SJSA1 (cell line): ENCODE data around the gene YTHDF1. TPM values are rescaled to one million over a fixed set of nuclear protein-coding genes. Genes with fewer than 3 reads are reported as not detected.
"Not testable (repeated sequence)": the region's sequence is repeated elsewhere in the genome, so short reads cannot be mapped to it uniquely, and the experiment has no call there.

ENCODE experiments used
- DNase-seq, 2 experiments: peaks; one replicate each; pipeline ENCODE4 v3.0.0-alpha.2; 2015 to 2020; ENCODE audit warnings: low spot score in 2 of 2, low read depth in 1 of 2
- H3K27ac ChIP-seq: fragments of 250-450 bp; sonication (Bioruptor Pico); 2 replicates; pipeline ENCODE4 v1.5.1; 2020; ENCODE audit warnings: mild to moderate bottlenecking, moderate library complexity
- H3K27me3 ChIP-seq: fragments of 250-450 bp; sonication (Bioruptor Pico); replicated peaks from 2 replicates; pipeline ENCODE4 v1.5.1; 2020; ENCODE audit warnings: mild to moderate bottlenecking, moderate library complexity
- H3K36me3 ChIP-seq: fragments of 250-450 bp; sonication (Bioruptor Pico); 2 replicates; pipeline ENCODE4 v1.5.1; 2020; ENCODE audit warnings: mild to moderate bottlenecking
- H3K4me1 ChIP-seq: fragments of 250-450 bp; sonication (Bioruptor Pico); replicated peaks from 2 replicates; pipeline ENCODE4 v1.6.1; 2021; ENCODE audit warnings: mild to moderate bottlenecking
- H3K4me3 ChIP-seq: fragments of 250-450 bp; sonication (Bioruptor Pico); 2 replicates; pipeline ENCODE4 v1.5.1; 2020; ENCODE audit warnings: mild to moderate bottlenecking
- H3K9me3 ChIP-seq: fragments of 250-450 bp; sonication (Bioruptor Pico); replicated peaks from 2 replicates; pipeline ENCODE4 v1.5.1; 2020; ENCODE audit warnings: mild to moderate bottlenecking
- total RNA-seq: library from RNA; depleted of rRNA; stranded (reverse); fragments of >200 nt; shearing (Covaris generic); gene quantifications from 2 replicates; pipeline ENCODE4 v1.2.3, GENCODE V29; 2014

Gene YTHDF1
- total RNA-seq, 1 experiment from 2014 or later = 30.2 TPM

GRCh38 chr20:63254606-63255384 is 38.9 kb upstream of the YTHDF1 start:
- Histone ChIP-seq H3K9me3 (no peaks in the 10 kb centered on the region), H3K4me3 (no peak overlapping the region), H3K27me3 (peaks cover 65% of the 10 kb centered on the region), H3K4me1 (0 out of 2 replicates have a peak, but pooled peaks cover 3% of the 10 kb centered on the region), H3K27ac (no peak overlapping the region), H3K36me3 (no peaks in the 10 kb centered on the region)
- DNase-seq = no peak

DNA sequence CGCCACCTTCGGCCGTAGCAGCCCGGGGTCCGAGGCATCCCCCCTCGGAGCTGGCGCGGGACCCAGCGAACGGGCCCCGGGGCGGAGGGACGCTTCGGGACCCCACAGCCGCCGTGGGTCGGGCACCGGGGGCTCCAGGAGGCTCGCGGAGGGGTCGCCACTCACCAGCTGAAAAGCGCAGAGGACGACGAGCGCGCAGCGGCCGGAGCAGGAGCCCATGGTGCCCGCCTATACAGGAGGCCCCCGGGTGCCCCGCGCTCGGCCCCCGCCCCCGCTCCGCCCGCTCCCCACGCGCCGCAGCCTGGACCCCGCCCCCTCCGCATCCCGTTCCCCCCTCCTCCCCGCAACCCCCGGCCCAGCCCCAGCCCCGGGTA is 38.3 kb upstream of the YTHDF1 start, which contains the start of gene NKAIN4:
Gene NKAIN4 (minus strand): TSS at position 232 of the 374 bp plus-strand sequence. CDS start 13 bp downstream, at position 219.
- H3K4me1 ChIP-seq = 0 out of 2 replicates have a peak, but pooled peaks cover 3% of the 10 kb centered on the region
- DNase-seq = no peak
- H3K9me3 ChIP-seq = no peaks in the 10 kb centered on the region
- no peak within 1 kb of the TSS for H3K27ac ChIP-seq
- peaks cover 60% of the 10 kb centered on the region for H3K27me3 ChIP-seq
- H3K4me3 ChIP-seq = no peak within 1 kb of the TSS
- no peaks in the 10 kb centered on the region for H3K36me3 ChIP-seq

- H3K9me3 ChIP-seq = no peaks in the 10 kb centered on the region
- H3K27me3 ChIP-seq = peaks cover 54% of the 10 kb centered on the region
- no peak overlapping the region for H3K27ac ChIP-seq
- 0 out of 2 replicates have a peak, but pooled peaks cover 3% of the 10 kb centered on the region for H3K4me1 ChIP-seq
- H3K36me3 ChIP-seq = no peaks in the 10 kb centered on the region
- DNase-seq = no peak
- no peak overlapping the region for H3K4me3 ChIP-seq
Measured at GRCh38 chr20:63253438-63254231, 37.7 kb upstream of the YTHDF1 start.

GRCh38 chr20:63253065-63253437 is 37.1 kb upstream of the YTHDF1 start:
- Histone ChIP-seq H3K27me3 (peaks cover 49% of the 10 kb centered on the region), H3K36me3 (no peaks in the 10 kb centered on the region), H3K4me1 (0 out of 2 replicates have a peak, but pooled peaks cover 3% of the 10 kb centered on the region), H3K27ac (no peak overlapping the region), H3K4me3 (no peak overlapping the region), H3K9me3 (no peaks in the 10 kb centered on the region)
- DNase-seq = no peak

DNA sequence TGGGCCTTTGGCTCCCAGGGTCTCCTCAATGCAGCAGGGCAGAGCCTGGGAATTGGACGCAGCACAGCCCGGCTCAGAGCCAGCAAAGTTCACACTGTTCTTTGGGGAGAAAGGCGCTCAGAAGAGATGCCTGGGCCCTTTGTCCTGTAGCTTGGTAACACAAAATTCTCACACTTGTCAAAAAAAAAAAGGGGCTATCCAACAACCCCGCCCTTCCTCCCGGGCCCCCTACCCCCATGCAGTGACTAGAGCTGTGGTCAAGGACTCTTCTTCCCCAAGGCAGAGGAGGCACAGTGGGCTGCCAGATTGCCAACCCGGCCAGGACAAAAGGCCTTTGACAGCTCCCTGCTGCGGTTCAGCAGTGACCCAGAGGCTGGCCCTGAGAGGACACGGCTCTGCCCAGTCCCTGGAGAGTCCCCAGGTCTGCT is 36.4 kb upstream of the YTHDF1 start:
- Histone ChIP-seq H3K4me1 (0 out of 2 replicates have a peak, but pooled peaks cover 3% of the 10 kb centered on the region), H3K36me3 (no peaks in the 10 kb centered on the region), H3K9me3 (no peaks in the 10 kb centered on the region), H3K27ac (no peak overlapping the region), H3K27me3 (peaks cover 46% of the 10 kb centered on the region), H3K4me3 (no peak overlapping the region)
- DNase-seq = no peak

GRCh38 chr20:63251350-63251749 is 35.4 kb upstream of the YTHDF1 start:
- not testable (repeated sequence) for H3K27ac ChIP-seq, H3K36me3 ChIP-seq, H3K9me3 ChIP-seq, H3K4me1 ChIP-seq, H3K4me3 ChIP-seq
- peak in 1 of 2 experiments; percentile 64 for DNase-seq
- H3K27me3 ChIP-seq = peaks cover 40% of the 10 kb centered on the region

GRCh38 chr20:63249891-63250290 is 34.0 kb upstream of the YTHDF1 start:
- Histone ChIP-seq H3K27me3 (peaks cover 27% of the 10 kb centered on the region), H3K9me3 (no peaks in the 10 kb centered on the region), H3K4me1 (0 out of 2 replicates have a peak, but pooled peaks cover 3% of the 10 kb centered on the region), H3K27ac (no peak overlapping the region), H3K4me3 (no peak overlapping the region), H3K36me3 (no peaks in the 10 kb centered on the region)
- DNase-seq = no peak

DNA sequence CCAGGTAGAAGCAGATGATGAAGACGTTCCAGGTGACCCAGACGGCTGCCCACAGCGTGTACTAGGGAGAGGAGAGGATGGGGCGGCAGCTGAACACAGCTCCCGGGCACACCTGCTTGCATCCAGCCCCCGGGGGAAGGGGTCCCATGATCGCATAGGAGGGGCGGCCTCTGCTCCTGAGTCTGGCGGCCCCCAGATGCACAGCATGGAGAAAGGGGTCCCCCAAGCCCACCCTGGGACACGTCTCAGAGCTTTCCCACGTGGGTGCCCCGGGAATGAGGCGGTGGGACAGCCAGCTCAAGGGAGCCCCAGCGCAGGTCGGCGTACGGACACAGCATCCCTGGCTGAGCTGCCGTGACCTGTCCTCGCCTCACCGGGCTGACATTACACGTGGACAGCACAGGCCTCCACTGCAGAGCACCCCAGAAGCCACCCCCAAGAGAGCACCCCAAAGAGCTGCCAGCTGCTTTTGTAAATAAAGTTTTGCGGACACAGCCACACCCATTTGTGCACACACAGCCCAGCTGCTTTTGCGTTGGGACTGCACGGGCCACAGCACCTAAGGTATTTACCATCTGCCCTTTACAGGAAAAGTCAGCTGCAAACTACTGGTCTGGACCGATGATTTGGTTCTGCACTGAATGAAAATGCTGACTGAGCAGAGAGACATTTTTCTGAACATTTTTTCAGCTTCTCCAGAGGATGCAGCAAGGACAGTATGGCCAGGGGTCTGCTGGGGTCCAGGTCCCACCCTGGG is 33.1 kb upstream of the YTHDF1 start:
- Histone ChIP-seq H3K4me1 (0 out of 2 replicates have a peak, but pooled peaks cover 2% of the 10 kb centered on the region), H3K27ac (no peak overlapping the region), H3K36me3 (no peaks in the 10 kb centered on the region), H3K4me3 (no peak overlapping the region), H3K9me3 (no peaks in the 10 kb centered on the region), H3K27me3 (peaks cover 20% of the 10 kb centered on the region)
- no peak for DNase-seq

DNA sequence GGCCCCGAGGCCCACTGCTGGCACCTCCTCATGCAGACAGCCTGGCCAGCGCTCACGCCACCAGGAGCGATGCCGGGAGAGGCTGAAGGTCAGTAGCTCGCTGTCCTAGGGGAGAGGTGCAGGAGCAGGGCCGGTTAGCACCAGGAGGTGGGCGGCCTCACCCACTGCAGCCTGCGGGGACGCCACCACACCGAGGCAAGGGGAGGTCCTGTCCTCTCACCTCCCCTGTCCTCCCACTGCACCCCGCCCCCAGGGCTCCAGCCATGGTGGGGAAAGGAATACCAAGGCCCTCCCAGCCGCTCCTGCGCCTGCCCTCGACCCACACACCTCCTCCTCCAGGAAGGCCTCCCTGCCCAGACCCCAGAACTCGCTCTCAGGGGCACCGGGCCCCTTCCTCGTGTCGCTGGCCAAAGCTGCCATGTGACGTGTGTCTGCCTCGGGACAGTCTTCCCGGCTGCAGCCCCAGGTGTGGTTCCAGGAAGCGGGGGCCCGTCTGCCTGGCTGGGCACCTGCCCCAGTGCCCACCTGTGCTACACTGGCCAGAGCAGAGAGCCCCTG is 31.8 kb upstream of the YTHDF1 start:
- peaks cover 9% of the 10 kb centered on the region for H3K27me3 ChIP-seq

GRCh38 chr20:63246490-63247288 is 30.8 kb upstream of the YTHDF1 start:
- no peak for DNase-seq
- no peaks in the 10 kb centered on the region for H3K4me1 ChIP-seq
- H3K9me3 ChIP-seq = no peaks in the 10 kb centered on the region
- no peak overlapping the region for H3K4me3 ChIP-seq
- H3K27ac ChIP-seq = no peak overlapping the region
- H3K27me3 ChIP-seq = peaks cover 1% of the 10 kb centered on the region; the same call in 1 of the 2 replicates
- no peaks in the 10 kb centered on the region for H3K36me3 ChIP-seq

More for the DNA sequence above, 31.8 kb upstream of the YTHDF1 start:
- H3K9me3 ChIP-seq = no peaks in the 10 kb centered on the region
- H3K27ac ChIP-seq = no peak overlapping the region
- no peaks in the 10 kb centered on the region for H3K36me3 ChIP-seq
- DNase-seq = no peak
- H3K4me3 ChIP-seq = no peak overlapping the region
- no peaks in the 10 kb centered on the region for H3K4me1 ChIP-seq

- Histone ChIP-seq H3K9me3 (no peaks in the 10 kb centered on the region), H3K4me1 (no peaks in the 10 kb centered on the region), H3K27me3 (no peaks in the 10 kb centered on the region), H3K4me3 (no peak overlapping the region), H3K27ac (no peak overlapping the region), H3K36me3 (no peaks in the 10 kb centered on the region)
- DNase-seq = no peak
Measured at GRCh38 chr20:63244468-63244867, 28.5 kb upstream of the YTHDF1 start.

GRCh38 chr20:63243604-63244247 is 27.8 kb upstream of the YTHDF1 start:
- no peak overlapping the region for H3K4me3 ChIP-seq
- no peaks in the 10 kb centered on the region for H3K27me3 ChIP-seq
- no peak for DNase-seq
- H3K9me3 ChIP-seq = no peaks in the 10 kb centered on the region
- no peak overlapping the region for H3K27ac ChIP-seq
- no peaks in the 10 kb centered on the region for H3K36me3 ChIP-seq
- no peaks in the 10 kb centered on the region for H3K4me1 ChIP-seq
